GM13976 (cell line): Measurements from ENCODE around the gene SLC25A15.
"Not testable (repeated sequence)": the region's sequence is repeated elsewhere in the genome, so short reads cannot be mapped to it uniquely, and the experiment has no call there.

Experiments used
- DNase-seq: peaks from one replicate; pipeline ENCODE4 v3.0.0; 2012; ENCODE audit warnings: low spot score
- in situ Hi-C: fragments of 300-500 bp; cut with MboI; formaldehyde crosslinking; loops from one replicate; pipeline ENCODE4 v1.12.0; 2022; ENCODE audit warnings: low sequenced_read_pairs, mixed read lengths, inconsistent platforms; ENCODE audit not compliant: unreplicated experiment
- TF ChIP-seq, protein P1 (sequence below): IDR thresholded peaks from 2 replicates; pipeline ENCODE4 v1.5.1; 2012; ENCODE audit warnings: borderline replicate concordance, mild to moderate bottlenecking; ENCODE audit not compliant: insufficient read depth; ENCODE audit errors: extremely low read depth, missing control alignments, control extremely low read depth

SLC25A15 gene

GRCh38 chr13:40779796-40780285 lies 9.6 kb upstream of the SLC25A15 start:
- TF ChIP-seq, protein P1, sequence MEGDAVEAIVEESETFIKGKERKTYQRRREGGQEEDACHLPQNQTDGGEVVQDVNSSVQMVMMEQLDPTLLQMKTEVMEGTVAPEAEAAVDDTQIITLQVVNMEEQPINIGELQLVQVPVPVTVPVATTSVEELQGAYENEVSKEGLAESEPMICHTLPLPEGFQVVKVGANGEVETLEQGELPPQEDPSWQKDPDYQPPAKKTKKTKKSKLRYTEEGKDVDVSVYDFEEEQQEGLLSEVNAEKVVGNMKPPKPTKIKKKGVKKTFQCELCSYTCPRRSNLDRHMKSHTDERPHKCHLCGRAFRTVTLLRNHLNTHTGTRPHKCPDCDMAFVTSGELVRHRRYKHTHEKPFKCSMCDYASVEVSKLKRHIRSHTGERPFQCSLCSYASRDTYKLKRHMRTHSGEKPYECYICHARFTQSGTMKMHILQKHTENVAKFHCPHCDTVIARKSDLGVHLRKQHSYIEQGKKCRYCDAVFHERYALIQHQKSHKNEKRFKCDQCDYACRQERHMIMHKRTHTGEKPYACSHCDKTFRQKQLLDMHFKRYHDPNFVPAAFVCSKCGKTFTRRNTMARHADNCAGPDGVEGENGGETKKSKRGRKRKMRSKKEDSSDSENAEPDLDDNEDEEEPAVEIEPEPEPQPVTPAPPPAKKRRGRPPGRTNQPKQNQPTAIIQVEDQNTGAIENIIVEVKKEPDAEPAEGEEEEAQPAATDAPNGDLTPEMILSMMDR, result no peak

DNA sequence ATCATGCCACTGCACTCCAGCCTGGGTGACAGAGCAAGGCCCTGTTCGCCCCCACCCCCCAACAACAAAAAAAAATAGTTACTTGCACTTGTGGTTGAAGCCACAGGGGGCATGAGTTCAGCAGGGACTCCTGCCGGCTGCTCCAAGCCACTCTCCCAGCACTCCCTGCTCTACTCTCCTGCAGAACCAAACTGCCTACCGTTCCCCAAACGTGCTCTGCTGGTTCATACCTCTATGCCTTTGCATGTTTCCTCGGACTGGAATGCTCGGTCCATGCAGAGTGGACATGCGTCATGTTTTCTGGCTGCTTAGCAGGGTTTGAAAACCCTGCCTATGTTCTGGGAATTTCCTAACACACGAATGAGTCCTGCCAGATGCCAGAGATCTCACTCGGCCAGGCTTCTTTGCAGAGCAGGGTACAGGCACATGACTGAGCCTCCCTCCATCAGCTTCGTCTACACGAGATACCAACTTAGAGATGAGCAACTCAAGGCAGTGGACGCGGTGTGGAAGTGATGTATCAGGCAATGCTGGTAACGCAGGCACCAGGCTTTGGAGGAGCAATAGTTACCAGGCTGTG lies 8.5 kb upstream of the SLC25A15 start:
- no peak for DNase-seq

More at GRCh38 chr13:40779796-40780285, 9.6 kb upstream of the SLC25A15 start:
- in situ Hi-C loops, result loop anchor here (25.0 kb wide), 1 partner anchor 282 kb away; the partner anchor contains the start of gene WBP4
- DNase-seq, result no peak

DNA sequence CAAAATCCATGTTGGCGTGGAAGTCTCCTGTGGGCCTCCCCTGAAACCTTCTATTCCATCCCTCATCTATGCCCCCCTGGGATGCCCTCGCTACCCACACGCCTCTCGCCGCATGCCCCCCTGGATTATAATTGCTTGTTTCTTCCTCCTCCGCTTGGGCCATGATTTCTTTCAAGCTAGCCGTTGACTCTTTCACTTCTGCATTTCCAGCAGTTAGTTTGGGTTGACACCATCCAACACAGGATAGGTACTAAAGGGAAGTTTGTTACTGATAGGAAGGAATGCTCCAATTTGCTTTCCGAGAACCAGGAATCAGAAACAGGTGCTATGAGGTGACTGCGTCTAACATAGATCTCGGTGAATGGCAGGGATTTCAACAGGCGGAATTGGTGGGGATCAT lies 7.7 kb upstream of the SLC25A15 start:
- TF ChIP-seq, protein P1, result no peak
- no peak for DNase-seq
- in situ Hi-C loops, result loop anchor here (25.0 kb wide), 1 partner anchor 281 kb away; the partner anchor contains the start of gene WBP4

More for the DNA sequence above, 8.5 kb upstream of the SLC25A15 start:
- TF ChIP-seq, protein P1, result no peak
- in situ Hi-C loops, result loop anchor here (25.0 kb wide), 1 partner anchor 281 kb away; the partner anchor contains the start of gene WBP4

DNA sequence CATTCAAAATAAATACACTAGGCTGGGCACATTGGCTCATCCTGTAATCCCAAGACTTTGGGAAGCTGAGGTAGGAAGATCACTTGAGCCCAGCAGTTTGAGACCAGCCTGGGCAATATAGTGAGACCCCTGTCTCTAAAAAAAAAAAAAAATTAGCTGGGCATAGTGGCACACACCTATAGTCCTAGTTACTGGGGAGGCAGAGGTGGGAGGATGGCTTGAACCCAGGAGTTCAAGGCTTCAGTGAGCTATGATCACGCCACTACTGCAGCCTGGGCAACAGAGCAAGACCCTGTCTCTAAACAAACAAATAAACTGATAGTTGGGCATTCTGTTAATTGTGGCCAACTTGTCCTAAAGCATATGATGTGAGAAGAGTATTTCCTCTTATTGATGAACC lies 6.4 kb upstream of the SLC25A15 start:
- not testable (repeated sequence) for DNase-seq
- in situ Hi-C loops, result loop anchor here (25.0 kb wide), 1 partner anchor 279 kb away; the partner anchor contains the start of gene WBP4

GRCh38 chr13:40784540-40784939 lies 4.9 kb upstream of the SLC25A15 start:
- no peak for DNase-seq
- TF ChIP-seq, protein P1, result no peak
- in situ Hi-C loops, result loop anchor here (25.0 kb wide), 1 partner anchor 278 kb away; the partner anchor contains the start of gene WBP4

DNA sequence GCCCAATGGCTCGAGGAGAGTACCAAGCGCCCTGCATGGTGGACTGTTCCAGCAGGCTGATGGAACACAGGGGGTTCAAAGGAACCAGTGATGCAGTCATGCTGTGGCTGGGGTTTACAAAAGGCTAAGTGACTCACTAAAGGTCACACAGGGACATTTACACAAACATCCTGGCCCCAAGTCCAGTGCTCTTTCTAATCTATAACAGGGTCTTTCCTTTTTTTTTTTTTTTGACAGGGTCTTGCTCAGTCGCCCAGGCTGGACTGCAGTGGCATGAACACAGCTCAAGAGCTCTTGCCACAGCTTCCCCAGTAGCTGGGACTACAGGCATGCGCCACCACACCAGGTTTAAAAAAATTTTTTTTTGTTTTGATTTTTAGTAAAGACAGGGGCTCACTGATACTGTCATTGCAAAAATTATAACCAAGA lies 2.8 kb upstream of the SLC25A15 start:
- in situ Hi-C loops, result loop anchor here (25.0 kb wide), 1 partner anchor 276 kb away; the partner anchor contains the start of gene WBP4
- TF ChIP-seq, protein P1, result no peak
- no peak for DNase-seq

- TF ChIP-seq, protein P1, result no peak
- in situ Hi-C loops, result loop anchor here (25.0 kb wide), 1 partner anchor 275 kb away; the partner anchor contains the start of gene WBP4
- DNase-seq, result no peak
These were observed 2.3 kb upstream of the SLC25A15 start for GRCh38 chr13:40787062-40787461.

GRCh38 chr13:40788540-40789274 lies 704 bp upstream of the SLC25A15 start:
- not testable (repeated sequence) for DNase-seq
- in situ Hi-C loops, result loop anchor here (25.0 kb wide), 1 partner anchor 274 kb away; the partner anchor contains the start of gene WBP4
